Colonic mucosa (tissue), 4 donors: ENCODE measurements around the gene TDO2. TPM values are rescaled to one million over a fixed set of nuclear protein-coding genes. Genes with fewer than 3 reads are reported as not detected.
A peak's percentile ranks its signal among the peaks of the same experiment; 100 is the strongest.

Experiments
- DNase-seq: peaks from one replicate; pipeline ENCODE4 v3.0.0-alpha.2; 2020
- H3K27ac ChIP-seq: fragments of 200-600 bp; one replicate; pipeline ENCODE4 v1.8.0; 2021
- H3K27me3 ChIP-seq: fragments of 200-600 bp; one replicate; pipeline ENCODE4 v1.8.0; 2021
- H3K36me3 ChIP-seq: fragments of 200-600 bp; one replicate; pipeline ENCODE4 v1.8.0; 2021
- H3K4me1 ChIP-seq: fragments of 200-600 bp; one replicate; pipeline ENCODE4 v1.8.0; 2021; ENCODE audit warnings: mild to moderate bottlenecking
- H3K4me3 ChIP-seq: fragments of 200-600 bp; one replicate; pipeline ENCODE4 v1.8.0; 2021
- H3K9ac ChIP-seq, 2 donors: one replicate each; pipeline ENCODE4 v1.7.0; 2013; ENCODE audit warnings: control low read depth in 2 of 2, low read depth in 2 of 2, low read length in 2 of 2
- H3K9me3 ChIP-seq: fragments of 200-600 bp; one replicate; pipeline ENCODE4 v1.8.0; 2021
- intact Hi-C: fragments of 100-400 bp; cut with DNase I; formaldehyde crosslinking; loops from one replicate; pipeline ENCODE4 v1.14.1; 2022
- total RNA-seq, 2 donors: library from RNA; stranded (reverse); fragmentation: NEBNext Ultra II Directional in 1 of 2; extraction: Animal tissue kit (Norgen Biotek cat#: 25700) in 1 of 2; gene quantifications; one replicate each; pipeline ENCODE4 v1.2.1, GENCODE V29; 2021
- TF ChIP-seq, protein P1 (sequence below): fragments of 200-600 bp; IDR thresholded peaks from one replicate; pipeline ENCODE4 v1.8.0; 2022; ENCODE audit warnings: antibody characterized with exemption, mild to moderate bottlenecking
- donor health status: healthy.
- donor health status: DM: no; HTN: no; CAD: no.
- donor health status: DM: no; HTN: no; CAD: no.

The TDO2 gene
- total RNA-seq, 2 donors from 2014 or later = 0.27 to 1.4 TPM

DNA sequence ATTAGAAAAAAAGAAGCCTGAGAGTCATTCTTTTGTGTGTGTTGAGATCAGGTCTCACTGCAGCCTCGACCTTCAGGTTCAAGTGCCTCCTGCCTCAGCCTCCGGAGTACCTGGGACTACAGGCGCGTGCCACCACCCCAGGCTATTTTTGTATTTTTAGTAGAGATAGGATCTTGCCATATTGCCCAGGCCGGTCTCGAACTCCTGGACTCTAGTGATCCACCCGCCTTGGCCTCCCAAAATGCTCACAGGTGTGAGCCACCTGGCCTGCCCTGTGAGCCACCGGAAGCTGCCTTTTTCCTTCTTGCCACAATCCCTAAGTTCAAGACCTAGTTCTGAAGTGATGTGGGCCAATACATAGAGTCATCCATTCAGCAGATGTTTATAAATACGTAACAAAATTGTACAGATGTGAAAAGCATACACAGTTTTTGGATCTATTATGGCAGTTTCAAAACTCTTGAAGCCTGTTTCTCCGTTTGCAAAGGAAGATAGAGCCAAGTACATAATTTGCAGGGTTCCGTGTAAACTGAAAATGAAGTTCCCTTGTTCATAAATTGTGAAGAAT is 50.7 kb downstream of the TDO2 start:
- Histone ChIP-seq H3K4me3 (peak overlapping the region; percentile 84), H3K27me3 (no peaks in the 10 kb centered on the region), H3K9ac (peak overlapping the region; percentile 80 to 91), H3K36me3 (no peaks in the 10 kb centered on the region), H3K27ac (peak overlapping the region; percentile 98), H3K9me3 (no peaks in the 10 kb centered on the region), H3K4me1 (peaks cover 7% of the 10 kb centered on the region)
- intact Hi-C loops = loop anchor here (5.0 to 10.0 kb wide), 2 partner anchors 142 to 509 kb away; no protein-coding TSS in a partner anchor
- peak; percentile 20 for DNase-seq
- TF ChIP-seq, protein P1, sequence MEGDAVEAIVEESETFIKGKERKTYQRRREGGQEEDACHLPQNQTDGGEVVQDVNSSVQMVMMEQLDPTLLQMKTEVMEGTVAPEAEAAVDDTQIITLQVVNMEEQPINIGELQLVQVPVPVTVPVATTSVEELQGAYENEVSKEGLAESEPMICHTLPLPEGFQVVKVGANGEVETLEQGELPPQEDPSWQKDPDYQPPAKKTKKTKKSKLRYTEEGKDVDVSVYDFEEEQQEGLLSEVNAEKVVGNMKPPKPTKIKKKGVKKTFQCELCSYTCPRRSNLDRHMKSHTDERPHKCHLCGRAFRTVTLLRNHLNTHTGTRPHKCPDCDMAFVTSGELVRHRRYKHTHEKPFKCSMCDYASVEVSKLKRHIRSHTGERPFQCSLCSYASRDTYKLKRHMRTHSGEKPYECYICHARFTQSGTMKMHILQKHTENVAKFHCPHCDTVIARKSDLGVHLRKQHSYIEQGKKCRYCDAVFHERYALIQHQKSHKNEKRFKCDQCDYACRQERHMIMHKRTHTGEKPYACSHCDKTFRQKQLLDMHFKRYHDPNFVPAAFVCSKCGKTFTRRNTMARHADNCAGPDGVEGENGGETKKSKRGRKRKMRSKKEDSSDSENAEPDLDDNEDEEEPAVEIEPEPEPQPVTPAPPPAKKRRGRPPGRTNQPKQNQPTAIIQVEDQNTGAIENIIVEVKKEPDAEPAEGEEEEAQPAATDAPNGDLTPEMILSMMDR = no peak

DNA sequence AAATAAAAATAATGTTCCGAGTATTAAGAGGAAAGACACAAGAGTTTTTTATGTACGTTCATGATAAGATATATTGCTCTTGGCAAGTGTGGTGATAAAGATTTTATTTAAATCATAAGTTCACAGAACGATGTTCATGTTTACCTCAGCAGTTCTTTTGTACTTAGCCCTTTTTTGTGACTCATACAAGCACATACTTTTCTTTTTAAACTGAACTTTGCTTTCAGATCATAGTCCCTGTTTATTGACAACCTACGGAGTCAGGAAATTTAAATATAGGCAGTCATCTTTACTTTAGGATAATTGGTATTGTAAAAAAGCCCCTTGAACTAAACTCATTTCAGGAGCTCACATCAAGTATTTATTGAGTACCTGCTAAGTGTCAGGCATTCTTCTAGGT is 51.4 kb downstream of the TDO2 start:
- Histone ChIP-seq H3K4me1 (peaks cover 7% of the 10 kb centered on the region), H3K4me3 (no peak overlapping the region), H3K9ac (no peak overlapping the region), H3K27me3 (no peaks in the 10 kb centered on the region), H3K9me3 (no peaks in the 10 kb centered on the region), H3K27ac (peak overlapping the region; percentile 98), H3K36me3 (no peaks in the 10 kb centered on the region)
- TF ChIP-seq, protein P1 = no peak
- intact Hi-C loops = loop anchor here (5.0 to 10.0 kb wide), 2 partner anchors 143 to 510 kb away; no protein-coding TSS in a partner anchor
- no peak for DNase-seq

DNA sequence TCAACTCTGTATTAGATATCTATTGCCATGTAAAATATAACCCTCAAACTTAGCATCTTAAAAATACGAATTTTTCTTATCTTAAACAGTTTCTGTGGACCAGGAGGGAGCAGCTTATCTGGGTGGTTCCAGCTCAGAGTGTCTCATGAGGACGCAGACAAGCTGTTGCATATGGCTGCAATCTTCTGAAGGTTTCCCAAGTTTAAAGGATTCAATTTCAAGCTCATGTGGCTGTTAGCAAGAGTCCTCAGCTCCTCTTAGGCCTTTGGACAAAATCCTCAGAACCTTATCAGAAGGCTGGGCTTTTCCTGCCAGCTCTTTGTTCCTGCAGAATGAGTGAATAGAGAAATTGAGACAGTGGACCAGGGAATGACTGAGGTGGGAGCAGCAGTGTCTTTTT is 53.0 kb downstream of the TDO2 start:
- Histone ChIP-seq H3K4me1 (peaks cover 7% of the 10 kb centered on the region), H3K9ac (no peak overlapping the region), H3K9me3 (no peaks in the 10 kb centered on the region), H3K4me3 (no peak overlapping the region), H3K36me3 (no peaks in the 10 kb centered on the region), H3K27ac (no peak overlapping the region), H3K27me3 (no peaks in the 10 kb centered on the region)
- intact Hi-C loops = loop anchor here (10.0 kb wide), 1 partner anchor 512 kb away; no protein-coding TSS in a partner anchor
- no peak for DNase-seq
- TF ChIP-seq, protein P1 = no peak

DNA sequence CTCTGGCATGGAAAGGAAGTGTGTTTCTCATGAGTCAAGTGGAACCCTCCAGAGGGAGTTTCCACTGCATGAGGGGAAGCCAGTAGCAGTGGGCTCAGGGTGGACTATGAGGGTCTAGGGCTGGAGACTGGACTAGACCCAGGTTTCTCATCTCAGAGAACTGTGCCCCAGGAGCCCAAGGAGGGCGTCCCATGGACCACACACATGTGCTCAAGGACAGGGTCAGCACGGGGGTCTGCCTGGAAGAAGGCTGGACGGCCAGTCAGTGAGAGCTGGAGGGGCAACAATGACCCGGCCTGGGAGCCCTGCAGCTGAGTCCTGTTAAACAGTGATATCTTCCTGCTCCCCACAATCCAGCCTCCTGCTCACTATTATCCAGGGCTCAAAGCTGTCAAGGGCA is 55.9 kb downstream of the TDO2 start:
- TF ChIP-seq, protein P1 = no peak
- no peak for DNase-seq
- peaks cover 3% of the 10 kb centered on the region for H3K4me1 ChIP-seq
- H3K4me3 ChIP-seq = no peak overlapping the region
- H3K27me3 ChIP-seq = no peaks in the 10 kb centered on the region
- intact Hi-C loops = loop anchor here (10.0 kb wide), 1 partner anchor 515 kb away; no protein-coding TSS in a partner anchor
- no peak overlapping the region for H3K9ac ChIP-seq
- H3K27ac ChIP-seq = no peak overlapping the region
- no peaks in the 10 kb centered on the region for H3K36me3 ChIP-seq
- no peaks in the 10 kb centered on the region for H3K9me3 ChIP-seq

DNA sequence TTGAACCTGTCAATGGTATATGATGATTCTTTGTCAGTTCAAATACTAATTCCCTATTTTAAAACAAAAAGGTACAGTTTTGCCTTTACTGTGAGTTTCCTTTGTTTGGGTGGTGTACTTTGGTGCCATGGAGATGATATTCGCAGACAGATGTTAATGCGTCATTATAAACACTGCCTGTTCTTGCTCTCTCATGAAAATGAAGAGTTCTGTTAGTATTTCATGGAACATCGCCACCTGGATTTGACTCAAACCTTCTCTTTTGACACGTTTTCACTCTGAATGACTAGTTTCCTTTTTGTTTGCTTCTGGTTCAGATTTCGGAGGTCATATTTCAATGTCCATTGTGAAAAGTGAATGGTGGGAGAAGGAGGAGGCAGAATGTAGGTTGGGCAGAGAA is 57.0 kb downstream of the TDO2 start:
- TF ChIP-seq, protein P1 = no peak
- Histone ChIP-seq H3K4me3 (no peak overlapping the region), H3K4me1 (no peaks in the 10 kb centered on the region), H3K36me3 (no peaks in the 10 kb centered on the region), H3K9me3 (no peaks in the 10 kb centered on the region), H3K27me3 (no peaks in the 10 kb centered on the region), H3K9ac (no peak overlapping the region), H3K27ac (no peak overlapping the region)
- intact Hi-C loops = no loop called here
- DNase-seq = no peak
